GM04503 (cell line): ENCODE measurements around the gene CA14.
A peak's percentile ranks its signal among the peaks of the same experiment; 100 is the strongest.
"Not testable (repeated sequence)": the region's sequence is repeated elsewhere in the genome, so short reads cannot be mapped to it uniquely, and the experiment has no call there.

Experiments used
- DNase-seq: peaks from one replicate; pipeline ENCODE4 v3.0.0-alpha.2; 2012; ENCODE audit warnings: low read depth

The CA14 gene

DNA sequence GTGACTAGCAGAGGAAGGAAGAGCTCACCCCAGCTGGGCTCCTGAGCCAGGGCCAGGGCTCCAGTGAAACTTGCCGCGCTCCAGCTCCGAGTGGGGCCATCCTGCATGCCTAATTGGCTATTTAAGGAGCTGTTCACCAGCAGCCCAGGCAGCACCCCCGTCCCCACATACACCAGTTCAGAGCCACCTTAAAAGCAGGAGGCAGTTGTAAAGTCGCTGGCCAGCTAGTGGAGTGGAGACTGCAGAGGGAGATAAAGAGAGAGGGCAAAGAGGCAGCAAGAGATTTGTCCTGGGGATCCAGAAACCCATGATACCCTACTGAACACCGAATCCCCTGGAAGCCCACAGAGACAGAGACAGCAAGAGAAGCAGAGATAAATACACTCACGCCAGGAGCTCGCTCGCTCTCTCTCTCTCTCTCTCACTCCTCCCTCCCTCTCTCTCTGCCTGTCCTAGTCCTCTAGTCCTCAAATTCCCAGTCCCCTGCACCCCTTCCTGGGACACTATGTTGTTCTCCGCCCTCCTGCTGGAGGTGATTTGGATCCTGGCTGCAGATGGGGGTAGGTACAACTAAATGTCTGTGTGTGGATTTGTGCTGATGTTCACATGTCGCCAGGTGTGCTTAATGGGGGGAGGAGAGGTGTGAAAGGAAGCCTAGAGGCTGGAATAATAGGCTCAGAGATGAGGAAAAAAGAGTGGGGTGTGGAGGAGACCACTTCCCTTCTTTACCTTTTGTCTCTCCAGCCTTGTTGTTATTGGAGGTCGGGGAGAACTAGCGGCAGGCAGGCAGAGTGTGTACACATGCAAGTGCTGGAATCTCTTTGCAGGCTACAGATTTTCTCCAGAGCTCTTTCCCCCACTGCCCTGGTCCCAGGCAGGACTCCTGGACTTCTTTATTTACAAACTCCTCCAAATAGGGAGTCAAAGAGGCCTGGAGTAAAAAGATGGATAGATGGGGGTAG, at the start of gene CA14:
Gene CA14, plus strand, starts transcription at position 151 of the 962 bp plus-strand sequence. Its CDS starts 355 bp downstream, at position 506.
- DNase-seq: no peak

DNA sequence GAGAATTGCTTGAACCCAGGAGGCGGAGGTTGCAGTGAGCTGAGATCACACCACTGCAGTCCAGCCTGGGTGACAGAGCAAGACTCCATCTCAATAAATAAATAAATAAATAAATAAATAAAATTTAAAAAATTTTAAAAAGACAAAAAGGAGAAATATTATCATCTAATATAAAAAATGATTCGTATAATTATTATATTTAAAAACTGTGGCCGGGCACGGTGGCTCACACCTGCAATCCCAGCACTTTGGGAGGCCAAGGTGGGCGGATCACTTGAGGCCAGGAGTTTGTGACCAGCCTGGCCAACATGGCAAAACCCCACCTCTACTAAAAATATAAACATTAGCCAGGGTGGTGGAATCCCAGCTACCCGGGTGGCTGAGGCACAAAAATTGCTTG, 49.1 kb upstream of the CA14 start:
- not testable (repeated sequence) for DNase-seq

DNA sequence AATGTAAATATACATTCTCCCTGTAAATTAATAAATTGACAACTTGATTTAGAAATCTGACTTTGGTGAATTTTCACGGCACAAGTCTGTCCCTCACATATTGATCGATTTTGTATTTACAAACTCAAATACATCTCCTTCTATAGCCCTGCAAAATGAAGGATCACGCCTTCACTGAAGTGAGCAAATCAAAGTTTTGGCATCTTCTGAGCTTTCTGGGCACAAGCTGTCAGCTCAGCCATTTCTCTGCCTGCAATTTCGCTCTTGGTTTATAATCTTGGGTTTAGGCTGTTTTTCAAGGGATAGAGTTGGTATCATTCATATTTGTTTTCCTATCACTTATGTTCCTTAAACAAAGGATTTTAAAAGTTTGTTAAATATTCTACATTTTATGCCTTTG, 47.5 kb upstream of the CA14 start:
- DNase-seq: no peak

GRCh38 chr1:150210706-150211105, 46.9 kb upstream of the CA14 start:
- DNase-seq: no peak

- no peak for DNase-seq
Observed at GRCh38 chr1:150212070-150212469, 45.5 kb upstream of the CA14 start.

GRCh38 chr1:150213170-150214098, 44.1 kb upstream of the CA14 start:
- DNase-seq: peak; percentile 69

DNA sequence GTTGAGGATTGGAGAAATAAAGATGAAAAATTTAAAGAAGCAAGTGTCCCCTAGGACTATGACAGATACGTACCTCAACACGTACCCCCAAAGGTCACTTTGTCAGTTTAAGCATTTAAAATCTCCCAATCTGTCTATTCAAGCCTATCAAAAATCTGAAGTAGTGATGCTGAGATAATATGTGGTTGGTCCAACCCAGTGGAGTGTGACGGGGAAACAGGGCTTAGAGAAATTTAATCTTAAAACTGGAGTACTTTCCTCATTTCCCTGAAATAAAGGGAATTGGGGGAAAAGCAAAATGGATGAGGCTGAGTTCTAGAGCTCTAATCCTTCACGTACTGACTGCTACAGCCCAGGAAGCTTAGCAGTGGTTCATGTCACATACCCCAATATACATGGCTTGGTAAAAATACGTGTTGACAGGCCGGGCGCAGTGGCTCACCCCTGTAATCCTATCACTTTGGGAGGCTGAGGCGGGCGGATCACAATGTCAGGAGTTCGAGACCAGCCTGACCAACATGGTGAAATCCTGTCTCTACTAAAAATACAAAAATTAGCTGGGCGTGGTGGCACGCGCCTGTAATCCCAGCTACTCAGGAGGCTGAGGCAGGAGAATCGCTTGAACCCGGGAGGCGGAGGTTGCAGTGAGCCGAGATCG, 43.3 kb upstream of the CA14 start:
- DNase-seq: not testable (repeated sequence)

- not testable (repeated sequence) for DNase-seq
Observed at GRCh38 chr1:150215855-150216254, 41.7 kb upstream of the CA14 start.

DNA sequence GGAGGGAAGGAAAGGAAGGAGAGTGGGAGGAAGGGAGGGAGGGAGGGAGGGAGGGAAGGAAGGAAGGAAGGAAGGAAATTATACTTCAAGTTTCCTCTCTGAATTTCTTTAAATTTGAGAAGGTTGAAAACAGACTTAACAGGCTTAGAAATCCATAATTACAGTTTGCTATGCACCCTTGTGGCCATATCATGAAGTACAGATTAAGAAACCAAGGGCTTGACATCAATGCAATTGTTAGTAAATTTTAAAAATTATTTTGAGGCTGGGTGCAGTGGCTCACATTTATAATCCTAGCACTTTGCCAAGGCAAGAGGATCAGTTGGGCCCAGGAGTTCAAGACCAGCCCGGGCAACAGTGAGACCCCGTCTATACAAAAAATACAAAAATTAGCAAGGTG, 36.0 kb upstream of the CA14 start:
- DNase-seq: no peak

- no peak for DNase-seq
Observed at GRCh38 chr1:150224983-150225382, 32.6 kb upstream of the CA14 start.

DNA sequence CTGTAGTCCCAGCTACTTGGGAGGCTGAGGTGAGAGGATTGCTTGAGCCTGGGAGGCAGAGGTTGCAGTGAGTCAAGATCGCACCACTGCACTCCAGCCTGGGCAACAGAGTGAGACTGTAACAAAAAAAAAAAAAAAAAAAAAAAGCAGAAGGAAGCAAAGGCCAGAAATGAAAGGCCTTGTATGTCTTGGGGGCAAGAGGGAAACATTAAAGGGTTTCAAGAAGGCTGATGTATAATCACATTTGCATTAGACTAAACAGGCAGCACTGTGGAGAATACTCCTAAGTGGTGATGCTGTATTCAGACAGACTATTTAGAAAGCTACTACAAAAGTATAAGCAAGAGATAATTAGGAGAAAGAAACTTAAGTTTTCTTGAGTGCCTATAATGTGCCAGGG, 32.0 kb upstream of the CA14 start:
- no peak for DNase-seq

GRCh38 chr1:150226486-150226885, 31.1 kb upstream of the CA14 start:
- DNase-seq: no peak

DNA sequence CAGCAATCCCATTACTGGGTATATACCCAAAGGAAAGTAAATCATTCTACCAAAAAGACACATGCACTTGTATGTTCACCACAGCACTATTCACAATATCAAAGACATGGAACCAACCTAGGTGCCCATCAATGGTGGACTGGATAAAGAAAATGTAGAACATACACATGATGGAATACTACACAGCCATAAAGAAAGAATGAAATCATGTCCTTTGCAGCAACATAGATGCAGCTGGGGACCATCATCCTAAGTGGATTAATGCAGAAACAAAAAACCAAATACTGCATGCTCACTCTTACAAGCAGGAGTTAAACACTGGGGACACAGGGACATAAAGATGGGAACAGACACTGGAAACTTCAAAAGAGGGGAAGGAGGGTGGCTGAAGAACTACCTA, 30.3 kb upstream of the CA14 start:
- no peak for DNase-seq

- DNase-seq: not testable (repeated sequence)
Observed at GRCh38 chr1:150228246-150228645, 29.3 kb upstream of the CA14 start.

DNA sequence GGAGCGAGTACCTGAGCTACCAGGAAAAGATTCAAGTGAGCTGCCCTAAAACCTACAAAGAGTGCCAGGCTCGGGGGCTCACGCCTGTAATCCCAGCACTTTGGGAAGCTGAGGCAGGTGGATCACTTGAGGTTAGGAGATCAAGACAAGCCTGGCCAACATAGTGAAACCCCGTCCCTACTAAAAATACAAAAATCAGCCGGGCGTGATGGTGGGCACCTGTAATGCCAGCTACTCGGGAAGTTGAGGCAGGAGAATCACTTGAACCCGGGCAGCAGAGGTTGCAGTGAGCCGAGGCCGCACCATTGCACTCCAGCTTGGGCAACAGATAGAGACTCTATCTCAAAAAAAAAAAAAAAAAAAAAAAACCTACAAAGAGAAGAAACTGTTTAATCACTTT, 24.7 kb upstream of the CA14 start:
- DNase-seq: not testable (repeated sequence)

- no peak for DNase-seq
Observed at GRCh38 chr1:150233359-150234308, 23.9 kb upstream of the CA14 start.

- DNase-seq: no peak
Observed at GRCh38 chr1:150234309-150234565, 23.3 kb upstream of the CA14 start.

- DNase-seq: no peak
Observed at GRCh38 chr1:150234566-150235293, 22.8 kb upstream of the CA14 start.

GRCh38 chr1:150235294-150235851, 22.2 kb upstream of the CA14 start:
- no peak for DNase-seq
